ENCODE data around the gene BLOC1S5. TPM values are rescaled to one million over a fixed set of nuclear protein-coding genes. Genes with fewer than 3 reads are reported as not detected.

The BLOC1S5 gene
- total RNA-seq, 1 experiment from 2014 or later: 16.1 TPM

GRCh38 chr6:8060346-8060745, 3.8 kb downstream of the BLOC1S5 start:
- H4K20me1 ChIP-seq (ENCODE audit: insufficient read depth): no peaks in the 10 kb centered on the region
- 0 out of 2 replicates have a peak, but pooled peaks cover 4% of the 10 kb centered on the region for H3K4me1 ChIP-seq (replicated peaks; ENCODE audit: insufficient read depth)
- H3K79me2 ChIP-seq (ENCODE audit: low read depth): no peaks in the 10 kb centered on the region
- no peaks in the 10 kb centered on the region for H3K9me2 ChIP-seq (ENCODE audit: insufficient read depth)
- no peak for DNase-seq
- no peaks in the 10 kb centered on the region for H3F3A ChIP-seq (ENCODE audit: insufficient read depth, low read depth)
- H3K9me3 ChIP-seq (ENCODE audit: insufficient read depth, low read depth): no peaks in the 10 kb centered on the region
- BruUV-seq (replicated peaks): no TSS peak
- H3K27ac ChIP-seq: no peak overlapping the region
- no peak overlapping the region for H3K4me3 ChIP-seq
- ChIA-PET POLR2A (ENCODE audit: unreplicated experiment) (no interaction called here), CTCF (no interaction called here)
- H3K36me3 ChIP-seq (ENCODE audit: low read depth): no peaks in the 10 kb centered on the region
- intact Hi-C loops (cut with micrococcal nuclease; ENCODE audit: unreplicated experiment): loop anchor here (10.0 kb wide), 1 partner anchor 796 kb away; no protein-coding TSS in a partner anchor
- no peaks in the 10 kb centered on the region for H3K27me3 ChIP-seq (ENCODE audit: insufficient read depth, low read depth)
- TF ChIP-seq EZH2 (IDR thresholded peaks at IDR 0.05; ENCODE audit: low read depth): no peak
- TF ChIP-seq CTCF (conservative IDR thresholded peaks at IDR 0.05): no peak
- H2AFZ ChIP-seq: no peak overlapping the region
- H3K4me2 ChIP-seq: no peak overlapping the region

GRCh38 chr6:8059129-8059528, 5.1 kb downstream of the BLOC1S5 start:
- no peaks in the 10 kb centered on the region for H3F3A ChIP-seq (ENCODE audit: insufficient read depth, low read depth)
- H3K4me2 ChIP-seq: no peak overlapping the region
- no peaks in the 10 kb centered on the region for H3K36me3 ChIP-seq (ENCODE audit: low read depth)
- H3K9me2 ChIP-seq (ENCODE audit: insufficient read depth): no peaks in the 10 kb centered on the region
- H3K4me3 ChIP-seq: no peak overlapping the region
- no peak for DNase-seq
- H4K20me1 ChIP-seq (ENCODE audit: insufficient read depth): no peaks in the 10 kb centered on the region
- ChIA-PET CTCF (interaction anchor here (0.7 to 0.9 kb wide), 2 partner anchors 245 to 336 kb away, joined by 3 read pairs; no protein-coding TSS in a partner anchor), POLR2A (ENCODE audit: unreplicated experiment) (no interaction called here)
- H3K4me1 ChIP-seq (replicated peaks; ENCODE audit: insufficient read depth): no peaks in the 10 kb centered on the region
- no peak overlapping the region for H2AFZ ChIP-seq
- no peak overlapping the region for H3K27ac ChIP-seq
- no peaks in the 10 kb centered on the region for H3K27me3 ChIP-seq (ENCODE audit: insufficient read depth, low read depth)
- H3K79me2 ChIP-seq (ENCODE audit: low read depth): no peaks in the 10 kb centered on the region
- intact Hi-C loops (cut with micrococcal nuclease; ENCODE audit: unreplicated experiment): loop anchor here (1.0 to 5.0 kb wide), 2 partner anchors 162 to 338 kb away; no protein-coding TSS in a partner anchor
- H3K9me3 ChIP-seq (ENCODE audit: insufficient read depth, low read depth): no peaks in the 10 kb centered on the region
- no TSS peak for BruUV-seq (replicated peaks)
- TF ChIP-seq EZH2 (IDR thresholded peaks at IDR 0.05; ENCODE audit: low read depth) (no peak), CTCF (conservative IDR thresholded peaks at IDR 0.05) (peak; percentile 55; the same call in 1 of the 2 replicates)

- Histone ChIP-seq H3K79me2 (ENCODE audit: low read depth) (no peaks in the 10 kb centered on the region), H3K4me2 (no peak overlapping the region), H3K4me3 (no peak overlapping the region), H3K27me3 (ENCODE audit: insufficient read depth, low read depth) (no peaks in the 10 kb centered on the region), H3K27ac (no peak overlapping the region), H4K20me1 (ENCODE audit: insufficient read depth) (no peaks in the 10 kb centered on the region), H3K36me3 (ENCODE audit: low read depth) (no peaks in the 10 kb centered on the region), H3K9me2 (ENCODE audit: insufficient read depth) (no peaks in the 10 kb centered on the region), H3F3A (ENCODE audit: insufficient read depth, low read depth) (no peaks in the 10 kb centered on the region), H3K9me3 (ENCODE audit: insufficient read depth, low read depth) (no peaks in the 10 kb centered on the region), H3K4me1 (replicated peaks; ENCODE audit: insufficient read depth) (no peaks in the 10 kb centered on the region), H2AFZ (no peak overlapping the region)
- CTCF ChIA-PET: no interaction called here
- POLR2A ChIA-PET (ENCODE audit: unreplicated experiment): interaction anchor here (0.6 kb wide), 1 partner anchor 594 kb away, joined by 7 read pairs; no protein-coding TSS in a partner anchor
- no peak for DNase-seq
- BruUV-seq (replicated peaks): no TSS peak
- TF ChIP-seq CTCF (conservative IDR thresholded peaks at IDR 0.05) (no peak), EZH2 (IDR thresholded peaks at IDR 0.05; ENCODE audit: low read depth) (no peak)
- intact Hi-C loops (cut with micrococcal nuclease; ENCODE audit: unreplicated experiment): loop anchor here (5.0 kb wide), 1 partner anchor 160 kb away; no protein-coding TSS in a partner anchor
Observed at GRCh38 chr6:8057793-8058192, 6.4 kb downstream of the BLOC1S5 start.

Measured in PC-9 (cell line).